Panc1 (cell line): Measurements from ENCODE around the gene LHX2.

ENCODE experiments used
- POLR2AphosphoS5 ChIP-seq: IDR thresholded peaks from 2 replicates; pipeline ENCODE4 v1.6.1; 2012; ENCODE audit warnings: mild to moderate bottlenecking, low read depth, low read length, moderate library complexity
- SIN3A ChIP-seq: IDR thresholded peaks from 2 replicates; pipeline ENCODE4 v1.6.1; 2012; ENCODE audit warnings: low read depth, mild to moderate bottlenecking, low read length, moderate library complexity, borderline replicate concordance; ENCODE audit not compliant: insufficient read depth
- TCF7L2 ChIP-seq: IDR thresholded peaks from 2 replicates; pipeline ENCODE4 v1.6.1; 2011; ENCODE audit warnings: mild to moderate bottlenecking, low read depth, low read length, inconsistent platforms
- TF ChIP-seq, protein P1 (sequence below): fragments of 450-650 bp; IDR thresholded peaks from 2 replicates; pipeline ENCODE4 v1.5.1; 2017; ENCODE audit warnings: mild to moderate bottlenecking
- TF ChIP-seq, protein P2 (sequence below), 2 experiments: IDR thresholded peaks; 2 replicates each; pipeline ENCODE4 v1.6.1; 2011 to 2012; ENCODE audit warnings: low read depth in 2 of 2, control low read depth in 1 of 2, low read length in 1 of 2, mild to moderate bottlenecking in 1 of 2, moderate library complexity in 1 of 2; ENCODE audit not compliant: insufficient read depth in 1 of 2

DNA sequence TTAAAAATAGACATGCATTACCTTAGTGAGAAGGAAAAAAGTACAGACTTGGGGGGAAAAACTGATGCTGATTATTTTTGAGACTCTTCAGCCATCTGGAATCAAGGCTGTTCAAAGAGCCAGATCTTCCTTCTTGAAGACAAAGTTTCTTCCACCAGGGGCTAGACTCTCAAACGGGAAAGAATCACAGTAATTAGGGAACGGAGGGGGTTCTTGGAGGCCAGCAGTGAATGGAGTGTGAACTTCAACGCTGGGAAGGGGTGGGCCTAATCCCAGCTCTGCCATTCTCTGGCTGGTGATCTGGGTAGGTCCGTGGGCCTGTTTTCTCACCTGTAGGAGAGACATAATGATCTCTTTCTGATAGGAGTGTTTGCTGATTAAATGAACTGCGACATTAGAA lies 21.1 kb upstream of the LHX2 start:
- TF ChIP-seq, protein P1, sequence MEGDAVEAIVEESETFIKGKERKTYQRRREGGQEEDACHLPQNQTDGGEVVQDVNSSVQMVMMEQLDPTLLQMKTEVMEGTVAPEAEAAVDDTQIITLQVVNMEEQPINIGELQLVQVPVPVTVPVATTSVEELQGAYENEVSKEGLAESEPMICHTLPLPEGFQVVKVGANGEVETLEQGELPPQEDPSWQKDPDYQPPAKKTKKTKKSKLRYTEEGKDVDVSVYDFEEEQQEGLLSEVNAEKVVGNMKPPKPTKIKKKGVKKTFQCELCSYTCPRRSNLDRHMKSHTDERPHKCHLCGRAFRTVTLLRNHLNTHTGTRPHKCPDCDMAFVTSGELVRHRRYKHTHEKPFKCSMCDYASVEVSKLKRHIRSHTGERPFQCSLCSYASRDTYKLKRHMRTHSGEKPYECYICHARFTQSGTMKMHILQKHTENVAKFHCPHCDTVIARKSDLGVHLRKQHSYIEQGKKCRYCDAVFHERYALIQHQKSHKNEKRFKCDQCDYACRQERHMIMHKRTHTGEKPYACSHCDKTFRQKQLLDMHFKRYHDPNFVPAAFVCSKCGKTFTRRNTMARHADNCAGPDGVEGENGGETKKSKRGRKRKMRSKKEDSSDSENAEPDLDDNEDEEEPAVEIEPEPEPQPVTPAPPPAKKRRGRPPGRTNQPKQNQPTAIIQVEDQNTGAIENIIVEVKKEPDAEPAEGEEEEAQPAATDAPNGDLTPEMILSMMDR: no peak
- TF ChIP-seq POLR2AphosphoS5: no peak
- TF ChIP-seq SIN3A: no peak
- TF ChIP-seq, protein P2, sequence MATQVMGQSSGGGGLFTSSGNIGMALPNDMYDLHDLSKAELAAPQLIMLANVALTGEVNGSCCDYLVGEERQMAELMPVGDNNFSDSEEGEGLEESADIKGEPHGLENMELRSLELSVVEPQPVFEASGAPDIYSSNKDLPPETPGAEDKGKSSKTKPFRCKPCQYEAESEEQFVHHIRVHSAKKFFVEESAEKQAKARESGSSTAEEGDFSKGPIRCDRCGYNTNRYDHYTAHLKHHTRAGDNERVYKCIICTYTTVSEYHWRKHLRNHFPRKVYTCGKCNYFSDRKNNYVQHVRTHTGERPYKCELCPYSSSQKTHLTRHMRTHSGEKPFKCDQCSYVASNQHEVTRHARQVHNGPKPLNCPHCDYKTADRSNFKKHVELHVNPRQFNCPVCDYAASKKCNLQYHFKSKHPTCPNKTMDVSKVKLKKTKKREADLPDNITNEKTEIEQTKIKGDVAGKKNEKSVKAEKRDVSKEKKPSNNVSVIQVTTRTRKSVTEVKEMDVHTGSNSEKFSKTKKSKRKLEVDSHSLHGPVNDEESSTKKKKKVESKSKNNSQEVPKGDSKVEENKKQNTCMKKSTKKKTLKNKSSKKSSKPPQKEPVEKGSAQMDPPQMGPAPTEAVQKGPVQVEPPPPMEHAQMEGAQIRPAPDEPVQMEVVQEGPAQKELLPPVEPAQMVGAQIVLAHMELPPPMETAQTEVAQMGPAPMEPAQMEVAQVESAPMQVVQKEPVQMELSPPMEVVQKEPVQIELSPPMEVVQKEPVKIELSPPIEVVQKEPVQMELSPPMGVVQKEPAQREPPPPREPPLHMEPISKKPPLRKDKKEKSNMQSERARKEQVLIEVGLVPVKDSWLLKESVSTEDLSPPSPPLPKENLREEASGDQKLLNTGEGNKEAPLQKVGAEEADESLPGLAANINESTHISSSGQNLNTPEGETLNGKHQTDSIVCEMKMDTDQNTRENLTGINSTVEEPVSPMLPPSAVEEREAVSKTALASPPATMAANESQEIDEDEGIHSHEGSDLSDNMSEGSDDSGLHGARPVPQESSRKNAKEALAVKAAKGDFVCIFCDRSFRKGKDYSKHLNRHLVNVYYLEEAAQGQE (IDR thresholded peaks at IDR 0.05; ENCODE audit: insufficient read depth in 1 of 2, low read depth in 2 of 2, low read length in 1 of 2): no peak
- TF ChIP-seq TCF7L2: no peak
